GM20431 (cell line): Measurements from ENCODE around the gene DNAH1.
"Not testable (repeated sequence)": the region's sequence is repeated elsewhere in the genome, so short reads cannot be mapped to it uniquely, and the experiment has no call there.

Experiments
- in situ Hi-C: fragments of 300-500 bp; cut with MseI, MboI; formaldehyde crosslinking; loops from one replicate; pipeline ENCODE4 v1.15.0; 2020; ENCODE audit warnings: low sequenced_read_pairs; ENCODE audit not compliant: unreplicated experiment

Gene DNAH1

GRCh38 chr3:52315977-52316764 lies at the start of gene DNAH1:
DNAH1 (plus strand) TSS chr3:52316319; CDS start chr3:52322443, 6,124 bp downstream.
- in situ Hi-C loops, result no loop called here

GRCh38 chr3:52268036-52268435 lies 48.1 kb upstream of the DNAH1 start:
- in situ Hi-C loops, result no loop called here

- in situ Hi-C loops, result no loop called here
Observed at GRCh38 chr3:52269776-52270175, 46.3 kb upstream of the DNAH1 start.

GRCh38 chr3:52270252-52270754 lies 45.8 kb upstream of the DNAH1 start:
- in situ Hi-C loops, result no loop called here

GRCh38 chr3:52272172-52272571 lies 43.9 kb upstream of the DNAH1 start:
- in situ Hi-C loops, result not testable (repeated sequence)

- in situ Hi-C loops, result no loop called here
Observed at GRCh38 chr3:52272831-52273230, 43.3 kb upstream of the DNAH1 start.

GRCh38 chr3:52274781-52275180 lies 41.3 kb upstream of the DNAH1 start:
- in situ Hi-C loops, result not testable (repeated sequence)

GRCh38 chr3:52277071-52277964 lies 38.8 kb upstream of the DNAH1 start:
- in situ Hi-C loops, result no loop called here

GRCh38 chr3:52277972-52278509 lies 38.1 kb upstream of the DNAH1 start:
- in situ Hi-C loops, result no loop called here

- in situ Hi-C loops, result no loop called here
Observed at GRCh38 chr3:52278510-52279069, 37.5 kb upstream of the DNAH1 start, which contains the start of gene WDR82. WDR82 (minus strand) TSS chr3:52278649; CDS start chr3:52278361, 288 bp downstream.

GRCh38 chr3:52279596-52279995 lies 36.5 kb upstream of the DNAH1 start:
- in situ Hi-C loops, result no loop called here

GRCh38 chr3:52280050-52280461 lies 36.1 kb upstream of the DNAH1 start:
- in situ Hi-C loops, result no loop called here

GRCh38 chr3:52281981-52282801 lies 33.9 kb upstream of the DNAH1 start:
- in situ Hi-C loops, result no loop called here

GRCh38 chr3:52283306-52283705 lies 32.8 kb upstream of the DNAH1 start:
- in situ Hi-C loops, result no loop called here

- in situ Hi-C loops, result not testable (repeated sequence)
Observed at GRCh38 chr3:52284051-52284450, 32.1 kb upstream of the DNAH1 start.

- in situ Hi-C loops, result no loop called here
Observed at GRCh38 chr3:52286777-52287110, 29.4 kb upstream of the DNAH1 start.

GRCh38 chr3:52288674-52289073 lies 27.4 kb upstream of the DNAH1 start:
- in situ Hi-C loops, result no loop called here

GRCh38 chr3:52289338-52289746 lies 26.8 kb upstream of the DNAH1 start:
- in situ Hi-C loops, result no loop called here
